HG03520 (cell line): ENCODE data around the gene ZNF587.
A peak's percentile ranks its signal among the peaks of the same experiment; 100 is the strongest.
"Not testable (repeated sequence)": the region's sequence is repeated elsewhere in the genome, so short reads cannot be mapped to it uniquely, and the experiment has no call there.

Experiments used
- ATAC-seq: cut with Tn5 transposase; IDR thresholded peaks from one replicate; pipeline ENCODE4 v1.9.1; 2021; ENCODE audit warnings: mild to moderate bottlenecking, moderate library complexity; ENCODE audit not compliant: unreplicated experiment

The ZNF587 gene

DNA sequence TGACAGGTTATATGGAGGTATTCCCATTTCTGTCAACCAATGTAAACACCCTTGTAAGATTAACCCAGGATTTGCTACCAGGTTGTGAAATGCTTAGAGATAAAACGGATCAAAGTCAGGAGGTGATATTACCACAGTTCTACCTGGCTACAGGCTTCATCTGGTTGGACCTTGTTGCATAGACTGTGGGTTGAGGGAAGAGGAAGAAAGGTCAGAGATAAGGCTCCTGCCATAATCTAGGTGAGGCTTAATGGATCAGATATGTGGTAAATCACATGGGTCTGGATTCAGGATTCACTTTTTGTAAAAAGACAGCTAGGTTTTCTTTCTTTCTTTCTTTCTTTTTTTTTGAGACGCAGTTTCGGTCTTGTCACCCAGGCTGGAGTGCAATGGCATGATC, 28.2 kb upstream of the ZNF587 start:
- ATAC-seq: not testable (repeated sequence)

GRCh38 chr19:57823155-57823554, 26.5 kb upstream of the ZNF587 start:
- not testable (repeated sequence) for ATAC-seq

- ATAC-seq: not testable (repeated sequence)
Observed at GRCh38 chr19:57823608-57824007, 26.1 kb upstream of the ZNF587 start.

GRCh38 chr19:57825511-57825910, 24.1 kb upstream of the ZNF587 start:
- no peak for ATAC-seq

DNA sequence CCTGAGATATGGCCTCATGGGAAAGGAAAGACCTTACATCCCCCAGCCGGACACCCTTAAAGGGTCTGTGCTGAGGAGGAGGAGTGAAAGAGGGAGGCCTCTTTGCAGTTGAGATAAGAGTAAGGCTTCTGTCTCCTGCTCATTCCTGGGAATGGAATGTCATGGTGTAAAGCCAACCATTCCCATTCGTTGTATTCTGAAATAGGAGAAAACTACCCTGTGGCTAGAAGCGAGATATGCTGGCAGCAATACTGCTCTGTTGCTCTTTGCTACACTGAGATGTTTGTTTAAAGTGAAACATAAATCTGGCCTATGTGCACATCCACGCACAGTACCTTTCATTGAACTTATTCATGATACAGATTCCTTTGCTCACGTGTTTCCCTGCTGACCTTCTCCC, 20.3 kb upstream of the ZNF587 start:
- ATAC-seq: no peak

DNA sequence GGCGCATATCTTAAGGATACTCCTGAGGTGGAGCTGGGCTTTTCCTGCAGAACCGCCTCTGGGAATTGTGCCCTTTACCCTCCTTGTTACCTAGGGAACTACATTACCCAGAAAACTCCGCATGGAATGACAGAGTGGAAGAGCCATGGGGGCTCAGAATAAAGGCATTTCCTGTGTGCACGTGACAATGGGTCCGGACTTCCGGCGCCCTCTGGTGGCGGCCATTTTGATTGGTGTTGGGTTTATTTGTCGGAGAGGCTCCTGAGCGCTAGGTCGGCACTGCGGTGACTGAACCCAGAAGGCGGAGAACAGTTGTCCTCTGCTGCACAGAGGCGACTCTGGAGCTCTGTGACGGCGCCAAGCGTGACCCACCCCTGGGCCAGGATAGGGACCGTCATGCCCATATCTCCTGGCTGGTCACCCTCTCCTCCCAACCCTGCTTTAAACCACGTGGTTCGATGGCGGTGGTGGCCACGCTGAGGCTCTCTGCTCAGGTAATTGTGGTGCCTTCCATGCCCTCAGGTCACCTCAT, 19.5 kb upstream of the ZNF587 start, which contains the start of gene ZNF587B:
ZNF587B (plus strand) TSS at position 229 of the 532 bp plus-strand sequence; CDS start at position 459, 230 bp downstream.
- ATAC-seq: no peak

GRCh38 chr19:57836991-57837390, 12.7 kb upstream of the ZNF587 start:
- ATAC-seq: not testable (repeated sequence)

DNA sequence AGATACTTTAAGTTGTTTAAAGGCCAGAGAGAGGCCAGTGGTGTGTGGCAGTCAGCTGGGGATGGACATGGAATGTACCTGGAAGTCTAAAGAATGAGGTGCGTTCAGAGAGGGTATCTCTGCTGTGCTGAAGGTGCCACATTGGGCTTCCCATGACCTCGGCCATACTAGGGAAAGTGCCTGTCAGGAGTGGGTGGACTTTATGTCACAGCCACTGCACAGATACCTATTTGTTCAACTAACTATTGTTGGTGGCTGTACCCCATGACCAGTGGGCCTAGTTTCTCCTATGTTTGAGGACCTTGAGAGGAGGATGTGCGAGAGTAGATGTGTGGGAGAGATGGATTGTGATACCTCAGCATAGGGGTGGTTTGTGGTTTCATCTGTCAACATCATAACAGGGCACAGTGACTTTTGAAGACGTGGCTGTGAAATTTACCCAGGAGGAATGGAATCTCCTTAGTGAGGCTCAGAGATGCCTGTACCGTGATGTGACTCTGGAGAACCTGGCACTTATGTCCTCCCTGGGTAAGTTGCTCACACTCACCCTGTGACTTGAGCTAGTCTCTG, 11.0 kb upstream of the ZNF587 start:
- not testable (repeated sequence) for ATAC-seq

DNA sequence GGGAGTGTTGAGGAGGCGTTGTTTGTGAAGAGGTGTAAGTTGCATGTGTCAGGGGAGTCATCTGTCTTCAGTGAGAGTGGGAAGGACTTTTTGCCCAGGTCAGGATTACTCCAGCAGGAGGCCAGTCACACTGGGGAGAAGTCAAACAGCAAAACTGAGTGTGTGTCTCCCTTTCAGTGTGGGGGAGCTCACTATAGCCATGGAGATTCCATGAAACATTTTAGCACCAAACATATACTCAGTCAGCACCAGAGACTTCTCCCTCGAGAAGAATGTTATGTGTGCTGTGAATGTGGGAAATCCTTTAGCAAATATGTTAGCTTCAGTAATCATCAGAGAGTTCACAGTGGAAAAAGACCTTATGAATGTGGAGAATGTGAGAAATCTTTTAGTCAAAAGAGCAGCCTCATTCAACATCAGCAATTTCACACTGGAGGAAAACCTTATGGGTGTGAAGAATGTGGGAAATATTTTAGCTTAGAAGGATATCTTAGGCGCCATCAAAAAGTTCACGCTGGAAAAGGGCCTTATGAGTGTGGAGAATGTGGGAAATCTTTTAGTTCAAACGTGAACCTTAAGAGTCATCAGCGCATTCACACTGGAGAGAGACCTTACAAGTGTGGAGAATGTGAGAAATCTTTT, 8.4 kb upstream of the ZNF587 start:
- no peak for ATAC-seq

DNA sequence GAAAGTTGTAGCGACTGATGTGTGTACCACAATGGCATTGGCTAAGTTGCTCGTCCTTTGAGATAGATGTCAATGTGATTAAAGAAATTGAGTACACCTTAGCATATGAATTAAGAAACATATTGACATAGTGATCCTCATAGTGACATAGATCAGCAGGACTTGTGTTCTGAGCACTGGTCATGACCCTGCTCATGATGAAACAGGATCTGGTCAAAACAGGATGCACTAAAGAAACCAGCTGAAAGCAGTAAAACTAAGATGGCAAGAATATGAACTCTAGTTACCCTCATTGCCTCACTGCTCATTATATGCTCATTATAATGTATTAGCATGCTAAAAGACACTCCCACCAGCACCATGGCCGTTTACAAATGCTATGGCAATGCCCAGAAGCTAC, 2.5 kb upstream of the ZNF587 start:
- not testable (repeated sequence) for ATAC-seq

DNA sequence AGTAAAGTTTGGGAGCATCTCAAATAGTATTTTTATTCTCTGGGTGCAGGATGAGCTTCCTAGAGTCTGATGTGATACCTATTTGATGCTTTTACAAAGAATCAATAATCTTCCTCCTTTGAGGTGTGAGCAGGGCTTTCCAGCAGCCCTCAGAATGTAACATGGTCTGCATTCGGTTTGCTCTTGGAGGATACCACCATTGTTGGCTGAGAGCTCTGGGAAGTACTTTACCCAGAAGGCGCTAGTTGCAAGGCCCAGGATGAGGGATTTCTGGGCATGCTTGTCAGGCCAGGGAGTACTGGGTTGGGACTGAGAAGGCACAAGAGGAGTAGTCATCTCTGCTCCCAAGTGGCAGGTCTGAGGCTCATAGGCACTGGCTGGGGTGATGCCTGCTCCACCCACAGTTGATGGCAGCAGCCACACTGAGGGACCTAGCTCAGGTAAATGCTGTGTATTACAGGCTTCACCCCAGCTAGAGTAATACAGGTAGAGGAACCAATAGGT, 445 bp upstream of the ZNF587 start:
- peak; percentile 6 for ATAC-seq

GRCh38 chr19:57850553-57851017, 926 bp downstream of the ZNF587 start:
- no peak for ATAC-seq

- not testable (repeated sequence) for ATAC-seq
Observed at GRCh38 chr19:57851812-57852603, 2.3 kb downstream of the ZNF587 start.

DNA sequence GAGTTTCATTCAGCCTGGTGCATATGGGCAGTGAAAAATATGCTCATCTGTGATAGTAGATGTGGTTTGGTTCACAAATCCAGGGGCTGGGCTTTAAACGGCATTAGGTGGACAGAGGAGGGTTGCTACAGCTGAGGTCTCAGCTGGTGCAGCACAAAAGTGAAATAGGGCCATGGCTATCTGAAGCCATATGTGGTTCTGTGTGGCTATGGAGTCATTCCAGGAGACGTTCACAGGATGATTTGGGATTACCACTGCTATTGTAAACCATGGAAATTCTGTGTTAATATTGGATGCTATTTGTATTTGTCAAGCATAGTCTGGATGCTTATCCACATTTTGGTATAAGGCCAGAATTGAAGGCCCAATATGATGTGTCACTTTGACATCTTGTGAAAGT, 4.5 kb downstream of the ZNF587 start:
- ATAC-seq: not testable (repeated sequence)

GRCh38 chr19:57862351-57862750, 12.7 kb downstream of the ZNF587 start:
- ATAC-seq: not testable (repeated sequence)

DNA sequence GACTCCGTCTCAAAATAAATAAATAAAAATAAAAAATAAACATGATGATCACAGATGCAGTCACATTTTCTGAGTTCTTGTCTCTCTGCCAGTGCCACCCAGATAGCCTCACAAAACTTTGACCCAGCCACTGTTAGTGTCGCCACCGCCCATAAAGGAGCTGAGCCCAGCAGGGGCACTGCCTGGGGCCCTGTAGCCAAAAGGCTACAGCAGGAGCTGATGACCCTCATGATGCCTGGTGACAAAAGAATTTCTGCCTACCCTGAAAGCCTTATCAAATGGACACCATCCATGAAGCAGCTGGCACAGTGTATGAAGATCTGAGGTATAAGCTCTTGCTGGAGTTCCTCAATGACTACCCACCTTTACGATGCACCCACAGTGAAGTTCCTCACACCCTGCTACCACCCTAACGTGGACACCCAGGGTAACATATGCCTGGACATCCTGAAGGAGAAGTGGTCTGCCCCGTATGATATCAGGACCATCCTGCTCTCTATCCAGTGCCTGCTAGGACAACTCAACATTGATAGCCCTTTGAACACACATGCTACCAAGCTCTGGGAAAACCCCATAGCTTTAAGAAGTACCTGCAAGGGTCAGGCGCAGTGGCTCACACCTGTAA, 18.3 kb downstream of the ZNF587 start:
- ATAC-seq: no peak

GRCh38 chr19:57869655-57870054, 20.0 kb downstream of the ZNF587 start:
- ATAC-seq: not testable (repeated sequence)

GRCh38 chr19:57870225-57870624, 20.6 kb downstream of the ZNF587 start:
- no peak for ATAC-seq

GRCh38 chr19:57872450-57872849, 22.8 kb downstream of the ZNF587 start:
- no peak for ATAC-seq

GRCh38 chr19:57873883-57874799, 24.5 kb downstream of the ZNF587 start:
- ATAC-seq: not testable (repeated sequence)
